Karpas-422 (cell line): ENCODE measurements around the gene ELF1. TPM values are rescaled to one million over a fixed set of nuclear protein-coding genes. Genes with fewer than 3 reads are reported as not detected.

ENCODE experiments used
- DNase-seq: peaks from one replicate; pipeline ENCODE4 v3.0.0-alpha.2; 2015
- H2AFZ ChIP-seq: fragments of 200-600 bp; sonication (generic); 2 replicates; pipeline ENCODE4 v1.6.1; 2014; ENCODE audit warnings: antibody characterized with exemption, low read length, mixed read lengths
- H3K27ac ChIP-seq: fragments of 200-600 bp; sonication (generic); 2 replicates; pipeline ENCODE4 v1.5.1; 2014; ENCODE audit warnings: mild to moderate bottlenecking, low read length, moderate library complexity
- H3K27me3 ChIP-seq: fragments of 200-600 bp; sonication (generic); 2 replicates; pipeline ENCODE4 v1.6.1; 2014; ENCODE audit warnings: low read length, mixed read lengths
- H3K36me3 ChIP-seq: fragments of 200-600 bp; sonication (generic); 2 replicates; pipeline ENCODE4 v1.6.1; 2014; ENCODE audit warnings: low read length, mixed read lengths; ENCODE audit not compliant: insufficient read depth
- H3K4me1 ChIP-seq: fragments of 200-600 bp; sonication (generic); 2 replicates; pipeline ENCODE4 v1.6.1; 2014; ENCODE audit warnings: mild to moderate bottlenecking, low read length, mixed read lengths
- H3K4me2 ChIP-seq: fragments of 200-600 bp; sonication (generic); 2 replicates; pipeline ENCODE4 v1.6.1; 2014; ENCODE audit warnings: low read length, low read depth, mild to moderate bottlenecking; ENCODE audit not compliant: poor library complexity, severe bottlenecking
- H3K4me3 ChIP-seq: fragments of 200-600 bp; sonication (generic); 2 replicates; pipeline ENCODE4 v1.5.1; 2014; ENCODE audit warnings: mild to moderate bottlenecking, antibody characterized with exemption, low read length, mixed read lengths
- H3K79me2 ChIP-seq: fragments of 200-600 bp; sonication (generic); 2 replicates; pipeline ENCODE4 v1.6.1; 2014; ENCODE audit warnings: mild to moderate bottlenecking, low read length, mixed read lengths
- H3K9ac ChIP-seq: fragments of 200-600 bp; sonication (generic); 2 replicates; pipeline ENCODE4 v1.6.0; 2014; ENCODE audit warnings: low read length
- H3K9me2 ChIP-seq: fragments of 200-600 bp; sonication (generic), shearing (Covaris generic); replicated peaks from 2 replicates; pipeline ENCODE4 v1.6.0; 2014; ENCODE audit warnings: mild to moderate bottlenecking, low read length, moderate library complexity; ENCODE audit not compliant: insufficient read depth
- H3K9me3 ChIP-seq: fragments of 300-700, 200-600 bp; sonication (generic); 2 replicates; pipeline ENCODE4 v1.6.1; 2014; ENCODE audit warnings: low read length, mixed read lengths
- H4K20me1 ChIP-seq: fragments of 200-600 bp; sonication (generic); 2 replicates; pipeline ENCODE4 v1.6.1; 2014; ENCODE audit warnings: mild to moderate bottlenecking, antibody characterized with exemption, low read length, low read depth; ENCODE audit not compliant: insufficient read depth
- total RNA-seq: library from RNA; depleted of rRNA; stranded (reverse); fragments of >200 nt; shearing (Covaris generic); gene quantifications from 2 replicates; pipeline ENCODE4 v1.2.3, GENCODE V29; 2014; ENCODE audit warnings: low replicate concordance

The ELF1 gene
- total RNA-seq, 1 experiment from 2014 or later, result 84.0 TPM

DNA sequence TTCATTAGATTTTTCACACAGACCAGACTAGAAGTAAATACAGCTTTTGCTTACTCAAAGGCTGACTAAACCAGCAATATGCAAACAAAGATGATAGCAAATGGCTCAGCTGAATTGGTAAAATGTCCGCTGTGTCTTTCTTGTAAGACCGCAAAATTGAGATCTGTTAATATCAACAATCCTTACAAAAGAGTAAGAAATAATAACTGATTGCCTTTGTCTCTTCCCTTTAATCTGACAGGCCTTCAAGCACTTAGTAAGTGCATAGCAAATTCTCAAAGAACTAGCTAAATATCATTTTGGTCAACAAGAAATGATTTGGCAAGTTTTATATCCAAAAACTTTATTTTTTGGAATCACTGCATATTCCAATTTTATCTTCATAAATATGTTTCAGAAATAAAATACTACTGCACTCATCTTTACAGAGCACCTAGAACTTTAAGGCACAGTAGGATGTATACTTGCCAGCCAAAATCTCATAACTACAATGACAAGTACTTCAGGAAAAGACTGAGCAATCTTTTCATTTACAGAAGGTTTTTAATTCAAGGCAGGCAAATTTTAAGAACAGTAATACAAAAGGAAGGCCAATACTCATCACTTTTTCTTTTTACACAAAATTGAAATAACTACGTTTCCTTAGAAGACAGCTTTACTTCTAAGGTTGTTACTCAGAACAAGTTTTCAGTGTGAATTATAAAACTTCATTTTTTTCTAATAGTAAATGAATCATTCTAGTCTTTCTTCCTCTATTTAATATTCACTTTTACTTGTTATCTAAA lies 1.1 kb downstream of the ELF1 start:
- Histone ChIP-seq H3K36me3 (peaks cover 24% of the 10 kb centered on the region), H3K4me3 (peak overlapping the region; percentile 81), H4K20me1 (no peaks in the 10 kb centered on the region), H2AFZ (no peak overlapping the region), H3K27ac (peak overlapping the region; percentile 95), H3K9me3 (no peaks in the 10 kb centered on the region), H3K27me3 (no peaks in the 10 kb centered on the region), H3K9ac (peak overlapping the region; percentile 79), H3K9me2 (no peaks in the 10 kb centered on the region), H3K4me2 (peak overlapping the region; percentile 81), H3K4me1 (peaks cover 35% of the 10 kb centered on the region), H3K79me2 (peaks cover 59% of the 10 kb centered on the region)
- peak; percentile 82 for DNase-seq

DNA sequence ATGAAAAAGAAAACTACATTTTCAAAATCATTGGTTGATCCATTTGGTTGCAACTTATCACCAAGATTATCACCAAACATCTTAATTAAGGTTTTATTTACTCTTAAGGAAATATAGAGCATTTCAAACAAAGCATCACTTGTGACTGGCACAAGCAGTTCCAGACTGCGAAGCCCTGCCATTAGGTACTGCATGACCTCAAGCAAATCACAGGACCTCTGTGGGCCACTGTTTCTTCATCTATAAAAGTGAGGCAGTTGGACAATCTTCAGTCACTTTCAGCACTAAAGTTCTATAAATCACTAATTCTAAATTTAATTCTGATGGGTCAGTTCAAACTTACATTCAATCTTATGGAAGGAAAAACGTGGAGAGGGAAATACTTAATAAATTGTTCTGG lies 2.0 kb downstream of the ELF1 start:
- peaks cover 68% of the 10 kb centered on the region for H3K79me2 ChIP-seq
- H3K27ac ChIP-seq, result peak overlapping the region; percentile 95
- no peaks in the 10 kb centered on the region for H4K20me1 ChIP-seq
- H3K36me3 ChIP-seq, result peaks cover 26% of the 10 kb centered on the region
- H3K9me2 ChIP-seq, result no peaks in the 10 kb centered on the region
- H3K4me1 ChIP-seq, result peaks cover 35% of the 10 kb centered on the region
- peak overlapping the region; percentile 81 for H3K4me2 ChIP-seq
- no peak overlapping the region for H2AFZ ChIP-seq
- peak; percentile 75 for DNase-seq
- H3K4me3 ChIP-seq, result peak overlapping the region; percentile 81
- no peaks in the 10 kb centered on the region for H3K27me3 ChIP-seq
- peak overlapping the region; percentile 79 for H3K9ac ChIP-seq
- H3K9me3 ChIP-seq, result no peaks in the 10 kb centered on the region

DNA sequence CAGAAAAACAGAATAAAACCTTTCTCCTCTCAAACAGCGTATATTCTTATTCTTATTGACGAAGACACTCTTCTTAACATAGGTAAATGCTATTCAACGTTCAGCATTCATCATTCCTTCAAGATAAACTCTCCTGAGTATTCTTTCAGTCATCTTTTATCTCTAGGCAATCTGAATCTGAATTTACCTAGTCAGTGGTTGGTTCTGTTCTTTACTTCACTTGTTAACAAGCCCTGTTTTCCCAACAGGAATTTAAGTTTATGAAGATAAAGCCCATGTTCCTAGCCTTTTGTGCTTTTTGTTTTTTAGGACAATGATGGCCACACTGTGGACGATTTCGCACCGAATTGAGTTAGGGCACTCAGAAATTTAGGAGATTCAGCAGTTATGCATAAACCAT lies 3.2 kb downstream of the ELF1 start:
- H3K9me3 ChIP-seq, result no peaks in the 10 kb centered on the region
- peaks cover 34% of the 10 kb centered on the region for H3K36me3 ChIP-seq
- peak overlapping the region; percentile 67 for H3K4me2 ChIP-seq
- H3K27ac ChIP-seq, result peak overlapping the region; percentile 38
- H3K9ac ChIP-seq, result peak overlapping the region; percentile 30
- H3K9me2 ChIP-seq, result no peaks in the 10 kb centered on the region
- no peak for DNase-seq
- no peaks in the 10 kb centered on the region for H3K27me3 ChIP-seq
- no peak overlapping the region for H2AFZ ChIP-seq
- H3K4me3 ChIP-seq, result peak overlapping the region; percentile 50
- no peaks in the 10 kb centered on the region for H4K20me1 ChIP-seq
- H3K4me1 ChIP-seq, result peaks cover 44% of the 10 kb centered on the region
- H3K79me2 ChIP-seq, result peaks cover 80% of the 10 kb centered on the region

DNA sequence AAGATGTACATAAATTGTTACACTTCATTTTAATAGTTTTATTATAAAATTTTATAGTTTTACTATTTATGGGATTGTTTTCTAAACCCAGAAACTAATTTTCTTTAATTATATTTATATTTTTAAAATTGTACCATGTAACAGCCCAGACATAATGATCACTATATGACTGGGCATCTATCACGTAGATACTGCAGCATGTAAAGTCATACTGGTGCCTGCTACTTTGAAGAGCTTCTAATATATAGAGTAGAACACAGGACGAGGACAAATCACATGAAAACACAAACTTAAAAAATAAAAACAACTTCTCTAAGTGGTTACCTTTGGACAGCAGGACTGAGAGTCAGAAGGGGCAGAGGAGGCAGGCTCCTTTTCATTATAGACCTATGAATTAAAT lies 5.3 kb downstream of the ELF1 start:
- Histone ChIP-seq H3K4me3 (no peak overlapping the region), H3K9me3 (no peaks in the 10 kb centered on the region), H3K79me2 (peaks cover 95% of the 10 kb centered on the region), H3K9me2 (no peaks in the 10 kb centered on the region), H2AFZ (no peak overlapping the region), H3K9ac (no peak overlapping the region), H3K4me2 (no peak overlapping the region), H3K27ac (no peak overlapping the region), H4K20me1 (no peaks in the 10 kb centered on the region), H3K27me3 (no peaks in the 10 kb centered on the region), H3K36me3 (peaks cover 34% of the 10 kb centered on the region), H3K4me1 (peaks cover 48% of the 10 kb centered on the region)
- no peak for DNase-seq

GRCh38 chr13:41012536-41012935 lies 6.6 kb downstream of the ELF1 start:
- Histone ChIP-seq H3K36me3 (peaks cover 34% of the 10 kb centered on the region), H3K9me2 (no peaks in the 10 kb centered on the region), H3K27ac (no peak overlapping the region), H4K20me1 (no peaks in the 10 kb centered on the region), H3K9me3 (no peaks in the 10 kb centered on the region), H3K4me3 (no peak overlapping the region), H3K79me2 (peaks cover 95% of the 10 kb centered on the region), H2AFZ (no peak overlapping the region), H3K9ac (no peak overlapping the region), H3K27me3 (no peaks in the 10 kb centered on the region), H3K4me2 (no peak overlapping the region), H3K4me1 (peaks cover 61% of the 10 kb centered on the region)
- DNase-seq, result no peak

DNA sequence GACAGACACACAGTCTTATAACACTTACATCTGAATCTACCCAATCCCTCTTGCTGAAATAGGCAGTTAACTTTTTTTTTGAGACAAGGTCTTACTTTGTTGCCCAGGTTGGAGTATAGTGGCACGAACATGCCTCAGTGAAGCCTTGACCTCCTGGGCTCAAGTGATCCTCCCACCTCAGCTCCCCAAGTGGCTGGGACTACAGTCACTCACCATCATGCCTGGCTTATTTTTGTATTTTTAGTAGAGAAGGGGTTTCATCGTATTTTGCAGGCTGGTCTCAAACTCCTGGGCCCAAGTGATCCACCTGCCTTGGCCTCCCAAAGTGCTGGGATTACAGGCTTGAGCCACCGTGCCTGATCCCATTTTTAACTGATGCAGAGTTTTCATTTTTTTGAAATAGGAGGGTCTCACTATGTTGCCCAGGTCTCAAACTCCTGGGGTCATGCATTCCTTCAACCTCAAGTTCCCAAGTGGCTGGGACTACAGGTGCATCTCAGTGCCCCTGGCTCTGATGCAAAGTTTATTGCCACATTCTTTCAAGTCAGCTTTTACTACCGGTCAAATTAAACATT lies 7.6 kb downstream of the ELF1 start:
- Histone ChIP-seq H4K20me1 (no peaks in the 10 kb centered on the region), H3K79me2 (peaks cover 96% of the 10 kb centered on the region), H3K4me1 (peaks cover 65% of the 10 kb centered on the region), H3K4me3 (no peak overlapping the region), H3K27me3 (no peaks in the 10 kb centered on the region), H3K9me2 (no peaks in the 10 kb centered on the region), H3K4me2 (no peak overlapping the region), H3K9me3 (no peaks in the 10 kb centered on the region), H3K27ac (peak overlapping the region; percentile 7; the same call in 1 of the 2 replicates), H2AFZ (no peak overlapping the region), H3K9ac (no peak overlapping the region), H3K36me3 (peaks cover 34% of the 10 kb centered on the region)
- DNase-seq, result no peak

DNA sequence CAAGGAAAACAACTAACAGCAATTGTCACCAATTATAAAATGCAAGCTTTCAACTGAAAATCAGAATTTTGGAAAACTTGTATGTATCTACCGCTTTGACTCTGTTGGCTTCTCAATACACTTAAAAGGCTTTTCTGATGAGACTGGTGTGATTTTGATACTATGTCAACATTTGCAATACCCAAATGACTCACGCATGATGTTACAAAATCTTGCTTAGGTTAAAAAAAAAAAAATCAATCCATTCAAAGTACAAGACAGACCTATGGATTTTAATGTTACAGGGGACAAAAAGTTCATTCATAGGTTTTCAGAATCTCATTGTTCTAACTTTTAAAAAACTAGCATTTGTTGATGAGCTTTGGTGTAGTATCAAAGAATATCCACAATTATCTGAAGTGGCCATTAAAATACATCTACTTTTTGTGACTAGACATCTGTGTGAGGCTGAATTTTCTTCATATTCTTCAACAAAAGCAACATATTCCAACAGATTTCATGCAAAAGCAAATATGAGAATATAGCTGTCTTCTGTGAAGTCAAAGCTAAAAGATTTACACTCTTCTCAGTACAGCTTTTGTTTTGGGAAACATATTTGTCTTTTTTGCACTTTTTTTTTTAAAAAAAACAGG lies 10.7 kb downstream of the ELF1 start:
- Histone ChIP-seq H3K9ac (peak overlapping the region; percentile 12; the same call in 1 of the 2 replicates), H3K27ac (peak overlapping the region; percentile 89), H4K20me1 (no peaks in the 10 kb centered on the region)

DNA sequence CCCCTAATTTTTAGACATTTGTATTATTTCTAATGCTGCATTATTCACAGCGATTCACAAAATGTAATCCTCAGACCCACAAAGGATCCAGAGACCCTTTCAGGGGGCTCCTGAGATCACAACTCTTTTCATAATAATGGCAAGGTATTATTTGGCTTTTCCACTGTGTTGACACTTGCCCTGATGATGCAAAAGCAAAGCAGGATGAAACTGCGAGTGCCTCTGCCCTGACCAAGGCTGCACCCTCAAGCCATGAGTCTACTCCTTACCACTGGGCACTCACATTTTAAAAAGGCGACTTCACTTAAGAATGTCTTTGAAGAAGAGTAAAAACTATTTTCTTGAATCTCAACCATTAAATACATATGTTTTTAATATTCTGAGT lies 11.4 kb downstream of the ELF1 start:
- Histone ChIP-seq H3K79me2 (peaks cover 97% of the 10 kb centered on the region), H4K20me1 (no peaks in the 10 kb centered on the region), H2AFZ (no peak overlapping the region), H3K9me2 (no peaks in the 10 kb centered on the region), H3K27ac (peak overlapping the region; percentile 89), H3K9me3 (no peaks in the 10 kb centered on the region), H3K4me3 (peak overlapping the region; percentile 9), H3K4me1 (peaks cover 84% of the 10 kb centered on the region), H3K27me3 (no peaks in the 10 kb centered on the region), H3K36me3 (peaks cover 24% of the 10 kb centered on the region; the same call in 1 of the 2 replicates), H3K9ac (peak overlapping the region; percentile 43), H3K4me2 (peak overlapping the region; percentile 67)
- no peak for DNase-seq

More for the DNA sequence above, 10.7 kb downstream of the ELF1 start:
- no peak for DNase-seq
- H3K4me1 ChIP-seq, result peaks cover 78% of the 10 kb centered on the region
- no peaks in the 10 kb centered on the region for H3K27me3 ChIP-seq
- no peaks in the 10 kb centered on the region for H3K9me2 ChIP-seq
- peaks cover 27% of the 10 kb centered on the region for H3K36me3 ChIP-seq
- peak overlapping the region; percentile 9; the same call in 1 of the 2 replicates for H3K4me3 ChIP-seq
- H2AFZ ChIP-seq, result no peak overlapping the region
- peaks cover 97% of the 10 kb centered on the region for H3K79me2 ChIP-seq
- H3K4me2 ChIP-seq, result peak overlapping the region; percentile 67
- H3K9me3 ChIP-seq, result no peaks in the 10 kb centered on the region
